Kidney tubule cell (primary cell): Measurements from ENCODE around the gene PAX8.
"Not testable (repeated sequence)": the region's sequence is repeated elsewhere in the genome, so short reads cannot be mapped to it uniquely, and the experiment has no call there.

Experiments
- DNase-seq: peaks from one replicate; pipeline ENCODE4 v3.0.0-alpha.2; 2018; ENCODE audit warnings: low spot score

PAX8 gene

GRCh38 chr2:113278742-113279139 is at the start of gene PAX8:
Gene PAX8 (minus strand): TSS chr2:113278921. CDS start chr2:113278394, 527 bp downstream.
- DNase-seq = peak; percentile 97

- no peak for DNase-seq
Observed at GRCh38 chr2:113328043-113328442, 49.3 kb upstream of the PAX8 start.

- peak; percentile 1 for DNase-seq
Observed at GRCh38 chr2:113325161-113325731, 46.5 kb upstream of the PAX8 start.

DNA sequence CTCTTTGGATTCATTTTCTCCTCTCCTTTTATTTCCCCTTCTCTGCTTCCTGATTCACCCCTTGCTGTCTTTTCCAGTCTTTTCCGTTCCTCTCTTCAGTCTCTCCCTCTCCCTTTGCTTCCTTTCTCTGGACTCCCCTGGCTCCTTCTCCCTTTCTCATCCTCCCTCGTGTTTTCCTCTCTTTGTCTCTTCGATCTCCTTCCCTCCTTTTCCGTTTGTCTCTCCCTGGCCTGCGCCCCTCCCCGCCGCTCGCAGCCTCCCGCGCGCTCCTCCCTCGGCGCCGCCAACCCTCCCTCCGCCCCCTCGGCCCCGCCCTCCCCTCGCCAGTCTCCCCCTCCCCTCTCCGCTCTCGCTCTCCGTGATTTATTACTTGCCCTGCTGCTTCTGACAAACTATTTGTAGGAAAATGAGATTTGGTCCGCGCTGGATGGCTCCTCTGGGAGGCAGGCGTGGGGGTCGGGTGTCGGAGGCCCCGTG is 46.0 kb upstream of the PAX8 start:
- DNase-seq = peak; percentile 75

- DNase-seq = not testable (repeated sequence)
Observed at GRCh38 chr2:113323129-113323528, 44.4 kb upstream of the PAX8 start.

GRCh38 chr2:113320106-113320505 is 41.4 kb upstream of the PAX8 start:
- DNase-seq = not testable (repeated sequence)

DNA sequence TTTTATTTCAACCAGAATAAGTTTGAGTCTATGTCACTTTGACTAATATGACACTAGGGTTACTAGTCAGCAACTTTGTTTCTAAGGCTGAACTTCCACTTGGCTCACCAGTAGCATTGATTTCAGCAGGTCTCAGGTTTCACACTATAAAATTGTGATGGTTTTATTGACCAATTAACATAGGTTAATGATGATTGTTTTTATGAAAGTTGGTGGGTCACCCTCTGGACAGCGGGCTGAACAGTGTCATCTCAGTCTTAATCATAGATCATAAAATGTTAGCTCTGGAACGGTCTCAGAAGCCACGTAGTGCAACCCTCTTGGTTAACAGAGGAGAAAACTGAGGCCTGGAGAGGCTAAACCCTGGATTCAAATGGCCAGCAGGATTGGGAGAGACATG is 40.2 kb upstream of the PAX8 start:
- DNase-seq = not testable (repeated sequence)

DNA sequence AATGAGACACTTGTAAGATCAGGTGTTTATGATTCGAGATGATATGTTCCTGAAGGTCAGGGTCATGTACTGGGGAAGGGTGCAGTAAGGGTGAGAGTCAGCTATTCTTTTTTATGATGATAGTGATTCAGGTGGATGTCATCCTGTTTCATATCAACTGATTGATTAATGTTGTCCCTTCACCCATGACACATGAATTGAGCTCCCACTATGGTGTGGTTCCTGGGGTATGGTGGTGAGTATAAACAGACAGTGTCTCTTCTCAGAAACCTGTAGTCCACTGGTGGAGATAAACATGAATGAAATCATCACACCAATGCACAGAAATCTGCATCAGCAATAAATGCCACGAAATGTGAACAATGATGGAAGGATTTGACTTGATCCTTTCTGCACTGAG is 37.4 kb upstream of the PAX8 start:
- peak; percentile 14 for DNase-seq

DNA sequence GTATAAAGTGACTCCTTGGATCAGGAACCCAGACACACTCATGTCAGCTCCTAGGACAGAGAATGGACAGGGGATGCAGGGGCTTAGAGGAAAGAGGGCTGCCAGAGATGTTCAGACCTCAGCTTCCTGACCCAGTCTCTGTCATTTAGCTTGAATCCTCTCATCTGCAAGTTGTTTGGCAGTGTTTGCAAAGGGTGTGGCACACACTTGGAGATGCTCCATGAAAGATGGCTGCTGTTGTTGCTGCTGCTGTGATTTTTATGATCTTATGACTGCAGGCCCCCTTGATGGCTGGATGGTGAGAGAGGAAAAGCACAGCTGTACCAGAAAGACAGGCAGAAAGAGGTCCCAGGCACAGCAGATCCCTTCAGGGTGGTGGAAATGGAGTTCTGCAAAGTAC is 35.9 kb upstream of the PAX8 start:
- DNase-seq = not testable (repeated sequence)

DNA sequence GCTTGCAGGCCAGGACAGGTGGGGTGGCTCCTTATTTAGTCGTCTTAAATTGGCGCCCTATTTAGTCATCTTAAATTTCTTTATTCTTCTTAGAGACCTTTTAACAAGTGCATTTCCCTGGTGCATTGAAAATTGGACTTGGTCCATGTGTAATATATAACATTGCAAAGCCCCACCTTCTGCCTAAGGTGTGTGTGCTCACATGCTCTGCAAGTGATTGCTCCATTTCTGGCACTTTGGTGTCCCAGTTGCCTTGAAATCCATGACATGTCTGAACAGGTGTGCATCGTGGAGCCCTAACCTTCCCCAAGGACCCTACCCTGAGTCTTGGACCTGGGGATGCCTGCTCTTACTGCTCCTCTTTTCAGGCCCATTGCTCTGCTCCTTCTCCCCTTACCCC is 35.5 kb upstream of the PAX8 start:
- DNase-seq = not testable (repeated sequence)

DNA sequence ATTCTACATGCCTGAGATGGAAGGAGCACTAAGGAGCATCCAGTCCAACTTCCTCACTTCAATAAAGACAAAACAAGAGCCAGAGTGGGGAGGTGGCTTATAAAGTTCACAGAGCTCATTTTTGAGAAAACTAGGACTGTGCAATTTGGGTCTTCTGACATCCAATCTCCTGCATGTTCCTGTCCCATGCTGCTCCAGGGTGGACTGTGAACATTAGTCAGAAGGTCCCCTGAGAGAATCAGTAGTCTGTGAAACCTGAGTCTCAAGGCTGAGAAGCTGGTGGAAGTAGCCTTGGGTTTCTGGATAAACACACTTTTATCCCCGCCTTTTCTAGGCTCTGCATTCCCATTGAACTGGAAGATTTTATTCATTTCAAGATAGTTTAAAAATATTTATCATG is 33.1 kb upstream of the PAX8 start:
- not testable (repeated sequence) for DNase-seq

GRCh38 chr2:113311191-113311590 is 32.5 kb upstream of the PAX8 start:
- not testable (repeated sequence) for DNase-seq

- peak; percentile 73 for DNase-seq
Observed at GRCh38 chr2:113309655-113310387, 31.1 kb upstream of the PAX8 start.

DNA sequence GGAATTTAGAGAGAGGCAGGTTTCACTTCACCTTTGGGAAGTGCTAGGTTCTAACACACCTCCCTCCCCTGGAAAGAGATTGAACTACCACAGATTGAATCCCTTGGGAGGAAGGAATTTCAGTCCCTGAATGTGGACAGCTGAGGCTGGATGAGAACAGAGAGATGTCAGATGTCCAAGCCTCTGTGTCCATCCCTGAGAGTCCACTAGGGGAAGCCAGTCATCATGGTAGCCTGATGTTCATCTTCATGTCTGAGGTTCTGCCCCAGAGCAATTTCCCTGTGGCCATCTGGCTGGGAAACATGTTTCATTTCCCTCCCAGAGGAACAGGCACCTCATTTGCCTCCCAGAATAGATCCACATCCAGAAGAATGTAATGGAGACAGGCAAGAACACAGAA is 30.1 kb upstream of the PAX8 start:
- DNase-seq = not testable (repeated sequence)

- DNase-seq = not testable (repeated sequence)
Observed at GRCh38 chr2:113306207-113306606, 27.5 kb upstream of the PAX8 start.

DNA sequence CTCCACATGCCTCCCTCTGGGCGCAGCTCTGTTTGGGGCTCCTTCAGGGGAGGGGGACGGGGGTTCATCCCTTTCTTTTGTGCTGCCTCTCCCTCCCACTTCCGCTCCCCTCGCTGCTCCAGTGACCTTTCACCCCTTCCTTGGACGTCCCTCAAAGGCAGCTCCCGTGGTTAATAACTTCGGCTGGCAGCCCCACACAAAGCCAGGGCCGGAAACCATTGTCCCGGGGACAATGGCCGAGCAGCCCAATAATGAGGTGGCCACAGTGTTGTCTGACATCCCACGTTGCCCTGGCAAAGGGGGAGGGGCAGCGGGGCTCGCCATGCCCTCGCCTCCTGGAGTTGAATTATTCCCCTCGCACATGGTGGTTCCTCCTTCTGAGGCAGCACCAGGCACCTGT is 27.0 kb upstream of the PAX8 start:
- not testable (repeated sequence) for DNase-seq

DNA sequence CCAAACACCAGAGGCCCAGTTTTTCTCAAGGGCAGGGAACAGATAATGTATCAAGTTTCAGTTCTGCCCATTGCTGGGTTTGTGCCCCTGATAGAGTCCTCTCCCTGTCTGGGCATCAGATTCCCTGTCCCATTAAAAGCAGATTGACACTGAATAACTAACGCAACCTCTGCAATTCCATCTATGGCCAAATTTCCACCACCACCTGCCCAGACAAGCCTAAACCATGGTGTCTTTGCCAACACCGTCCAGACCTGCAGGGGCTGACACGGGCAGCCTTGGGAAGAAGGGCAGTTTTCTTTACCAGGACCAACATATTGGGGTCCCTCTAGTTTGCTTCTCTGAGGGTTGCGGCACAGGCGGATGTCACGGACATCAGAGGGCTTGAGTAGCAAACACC is 26.4 kb upstream of the PAX8 start:
- DNase-seq = no peak

DNA sequence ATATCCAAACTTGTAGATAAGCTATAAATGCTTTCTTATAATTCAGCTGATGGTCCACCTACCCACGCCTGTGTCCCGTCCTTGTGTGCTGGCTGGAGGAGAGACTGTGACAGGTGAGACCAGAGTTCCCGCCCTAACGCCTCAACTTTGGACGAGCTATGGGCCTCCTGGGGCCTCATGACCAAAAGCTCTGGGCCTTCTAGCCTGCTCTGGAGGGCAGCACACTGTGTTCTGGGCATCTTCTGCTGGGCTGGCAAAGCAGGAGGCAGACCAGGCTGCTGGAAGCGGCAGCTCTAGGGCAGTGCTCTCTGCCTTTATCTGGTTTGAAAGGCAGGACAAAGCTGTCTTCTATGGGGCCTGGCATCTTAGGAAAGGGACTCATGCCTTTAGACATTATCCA is 26.0 kb upstream of the PAX8 start:
- DNase-seq = no peak

- not testable (repeated sequence) for DNase-seq
Observed at GRCh38 chr2:113302216-113302980, 23.7 kb upstream of the PAX8 start.

- no peak for DNase-seq
Observed at GRCh38 chr2:113300281-113300680, 21.6 kb upstream of the PAX8 start.

- no peak for DNase-seq
Observed at GRCh38 chr2:113298176-113298575, 19.5 kb upstream of the PAX8 start.

GRCh38 chr2:113297590-113297989 is 18.9 kb upstream of the PAX8 start:
- DNase-seq = peak; percentile 24

DNA sequence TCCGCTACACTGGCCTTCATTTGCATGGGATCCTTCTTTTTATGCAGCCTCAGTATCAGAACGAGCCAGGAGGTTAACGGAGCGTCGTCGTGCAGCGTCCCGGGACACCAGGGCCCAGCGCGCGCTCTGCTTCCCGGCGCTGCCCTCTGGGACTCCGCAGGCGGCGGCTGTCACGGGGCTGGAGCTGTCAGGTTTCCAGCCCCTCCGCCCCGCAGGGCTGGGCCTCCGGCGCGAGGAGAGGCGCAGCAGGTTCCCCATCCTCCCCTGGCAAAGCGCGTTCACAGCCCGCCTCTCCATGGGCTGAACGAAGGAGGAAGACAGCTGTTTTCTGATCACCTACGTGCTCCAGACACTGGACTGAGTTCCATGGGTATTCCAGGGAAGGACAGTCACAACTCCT is 12.5 kb upstream of the PAX8 start:
- no peak for DNase-seq
